Lower leg skin (tissue), 4 donors: ENCODE measurements around the gene SEC22A. TPM values are rescaled to one million over a fixed set of nuclear protein-coding genes. Genes with fewer than 3 reads are reported as not detected.

ENCODE experiments used
- DNase-seq, 2 donors: peaks; one replicate each; pipeline ENCODE4 v3.0.0-alpha.2; 2019; ENCODE audit warnings: low spot score in 2 of 2
- H3K4me3 ChIP-seq: fragments of 200-600 bp; sonication (generic); 2 replicates; pipeline ENCODE4 v1.5.1; 2017; ENCODE audit warnings: mild to moderate bottlenecking, low read depth; ENCODE audit not compliant: poor library complexity, severe bottlenecking
- POLR2A ChIP-seq, 2 donors: fragments of 450-650 bp; IDR thresholded peaks; one replicate each; pipeline ENCODE4 v1.6.1; 2016 to 2017; ENCODE audit warnings: antibody characterized with exemption in 2 of 2, mild to moderate bottlenecking in 1 of 2, moderate library complexity in 1 of 2
- WGBS, 2 donors: methylation state at CpG; one replicate each; pipeline ENCODE4 v1.1.5; 2018; 5-methylcytosine and 5-hydroxymethylcytosine counted together
- intact Hi-C: fragments of 100-400 bp; cut with DNase I; formaldehyde crosslinking; loops from one replicate; pipeline ENCODE4 v1.15.0; 2023; ENCODE audit warnings: low total_unique reads
- total RNA-seq, 4 donors: library from RNA; depleted of rRNA; stranded (reverse); fragments of >200 nt; gene quantifications; one replicate each; pipeline ENCODE4 v1.1.0, GENCODE V29; 2016
- TF ChIP-seq, protein P1 (sequence below), 3 donors: fragments of 450-650 bp; IDR thresholded peaks; one replicate each; pipeline ENCODE4 v1.5.1; 2016; ENCODE audit warnings: antibody characterized with exemption in 3 of 3, mild to moderate bottlenecking in 3 of 3, moderate library complexity in 2 of 3

SEC22A gene
- total RNA-seq, 4 donors from 2014 or later = 20.4 to 37.4 (median 28.2) TPM

DNA sequence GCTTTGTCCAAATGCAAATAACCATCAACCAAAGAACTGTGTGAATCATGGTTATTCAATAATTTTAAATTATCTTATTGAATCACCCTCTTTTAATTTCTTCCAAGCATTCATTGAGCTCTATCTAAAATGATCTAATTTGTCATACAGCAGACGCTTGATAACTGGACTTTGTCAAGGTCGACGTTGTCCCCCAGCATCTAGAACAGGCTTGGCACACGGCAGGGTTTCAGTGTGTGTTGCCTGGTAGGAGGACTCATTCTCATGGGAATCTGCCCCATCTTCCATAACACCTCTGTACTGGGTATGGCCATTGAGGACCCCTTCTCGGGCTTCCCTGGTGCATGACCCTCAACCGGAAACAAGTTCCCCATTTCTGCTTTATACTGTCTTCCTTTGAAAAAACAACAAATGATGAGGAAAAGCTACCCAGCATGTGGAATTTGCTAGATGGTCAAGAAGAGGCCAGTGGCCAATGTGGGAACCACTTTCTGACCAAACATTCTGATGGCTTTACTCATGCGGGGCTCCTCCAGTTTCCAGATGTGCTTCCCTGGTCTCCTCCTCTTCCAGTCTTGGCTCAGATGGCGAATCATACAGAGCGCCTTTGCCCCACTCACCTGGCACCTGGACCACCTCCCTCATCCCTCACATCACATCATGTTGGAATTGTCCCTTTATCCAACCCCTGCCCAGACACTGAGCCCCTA is 41.7 kb upstream of the SEC22A start:
- TF ChIP-seq, protein P1, sequence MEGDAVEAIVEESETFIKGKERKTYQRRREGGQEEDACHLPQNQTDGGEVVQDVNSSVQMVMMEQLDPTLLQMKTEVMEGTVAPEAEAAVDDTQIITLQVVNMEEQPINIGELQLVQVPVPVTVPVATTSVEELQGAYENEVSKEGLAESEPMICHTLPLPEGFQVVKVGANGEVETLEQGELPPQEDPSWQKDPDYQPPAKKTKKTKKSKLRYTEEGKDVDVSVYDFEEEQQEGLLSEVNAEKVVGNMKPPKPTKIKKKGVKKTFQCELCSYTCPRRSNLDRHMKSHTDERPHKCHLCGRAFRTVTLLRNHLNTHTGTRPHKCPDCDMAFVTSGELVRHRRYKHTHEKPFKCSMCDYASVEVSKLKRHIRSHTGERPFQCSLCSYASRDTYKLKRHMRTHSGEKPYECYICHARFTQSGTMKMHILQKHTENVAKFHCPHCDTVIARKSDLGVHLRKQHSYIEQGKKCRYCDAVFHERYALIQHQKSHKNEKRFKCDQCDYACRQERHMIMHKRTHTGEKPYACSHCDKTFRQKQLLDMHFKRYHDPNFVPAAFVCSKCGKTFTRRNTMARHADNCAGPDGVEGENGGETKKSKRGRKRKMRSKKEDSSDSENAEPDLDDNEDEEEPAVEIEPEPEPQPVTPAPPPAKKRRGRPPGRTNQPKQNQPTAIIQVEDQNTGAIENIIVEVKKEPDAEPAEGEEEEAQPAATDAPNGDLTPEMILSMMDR (IDR thresholded peaks at IDR 0.05) = no peak
- TF ChIP-seq POLR2A (IDR thresholded peaks at IDR 0.05) = no peak
- WGBS, 2 donors = 86 to 91% methylated on average over 9 of the region's 9 CpGs
- H3K4me3 ChIP-seq = no peak overlapping the region
- DNase-seq = no peak
- intact Hi-C loops = no loop called here

DNA sequence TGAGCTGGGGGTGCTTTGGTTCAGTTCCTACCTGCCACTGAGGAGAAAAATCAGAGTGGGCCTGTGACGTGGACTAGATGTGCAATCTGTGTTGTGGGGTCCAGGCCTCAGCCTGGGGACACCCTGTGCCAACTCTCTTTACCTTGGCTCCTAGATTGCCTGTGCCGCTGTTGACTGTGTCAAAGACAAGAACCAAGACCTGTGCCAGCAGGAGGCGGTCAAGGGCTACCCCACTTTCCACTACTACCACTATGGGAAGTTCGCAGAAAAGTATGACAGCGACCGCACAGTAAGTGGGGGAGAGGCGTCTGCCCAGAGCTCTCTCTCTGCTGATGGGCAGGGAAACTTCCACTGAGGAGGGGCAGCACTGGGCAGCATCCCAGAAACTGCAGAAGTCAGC is 40.6 kb upstream of the SEC22A start:
- no peak for TF ChIP-seq POLR2A (IDR thresholded peaks at IDR 0.05)
- TF ChIP-seq, protein P1 (IDR thresholded peaks at IDR 0.05) = no peak
- WGBS, 2 donors = 93 to 96% methylated on average over 7 of the region's 7 CpGs
- no peak for DNase-seq
- no peak overlapping the region for H3K4me3 ChIP-seq
- intact Hi-C loops = no loop called here

- no peak for DNase-seq
- H3K4me3 ChIP-seq = no peak overlapping the region
- TF ChIP-seq POLR2A (IDR thresholded peaks at IDR 0.05) = no peak
- TF ChIP-seq, protein P1 (IDR thresholded peaks at IDR 0.05) = no peak
- intact Hi-C loops = no loop called here
- 82 to 84% methylated on average over 4 of the region's 4 CpGs for WGBS, 2 donors
These were observed 38.6 kb upstream of the SEC22A start for GRCh38 chr3:123163141-123163540.

DNA sequence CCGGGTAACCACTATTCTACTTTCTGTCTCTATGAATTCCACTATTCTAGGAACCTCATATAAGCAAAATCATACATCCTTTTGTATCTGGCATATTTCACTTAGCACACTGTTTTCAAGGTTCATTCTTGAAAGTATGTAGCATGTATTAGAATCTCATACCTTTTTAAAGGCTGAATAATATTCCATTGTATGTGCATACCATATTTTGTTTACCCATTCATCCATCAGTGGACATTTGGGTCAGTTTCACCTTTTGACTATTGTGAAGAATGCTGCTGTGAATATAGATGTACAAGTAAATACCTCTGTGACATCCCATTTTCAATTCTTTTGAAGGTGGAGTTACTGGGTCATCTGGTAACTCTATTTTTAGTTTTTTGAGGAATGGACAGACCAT is 36.6 kb upstream of the SEC22A start:
- intact Hi-C loops = no loop called here
- no peak for DNase-seq
- H3K4me3 ChIP-seq = no peak overlapping the region
- TF ChIP-seq POLR2A (IDR thresholded peaks at IDR 0.05) = no peak
- TF ChIP-seq, protein P1 (IDR thresholded peaks at IDR 0.05) = no peak
- WGBS, 2 donors = 95 to 100% methylated on average over 1 of the region's 1 CpG

DNA sequence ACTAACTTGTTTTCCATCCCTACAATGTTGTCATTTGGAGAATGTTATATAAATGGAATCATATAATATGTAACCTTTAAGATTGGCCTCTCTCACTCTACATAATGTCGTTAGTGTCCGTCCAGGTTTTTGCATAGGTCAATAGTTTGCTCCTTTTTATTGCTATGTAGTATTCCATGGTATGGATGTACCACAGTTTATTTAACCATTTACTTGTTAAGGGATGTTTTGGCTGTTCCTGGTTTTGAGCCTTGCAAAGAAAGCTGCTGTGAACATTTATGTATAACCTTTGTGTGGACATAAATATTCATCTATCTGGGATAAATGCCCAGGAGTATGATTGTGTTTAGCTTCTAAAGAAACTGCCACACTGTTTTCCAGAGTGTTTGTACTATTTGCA is 34.1 kb upstream of the SEC22A start:
- WGBS, 2 donors = 95 to 98% methylated on average over 2 of the region's 2 CpGs
- no peak overlapping the region for H3K4me3 ChIP-seq
- no peak for DNase-seq
- no peak for TF ChIP-seq POLR2A (IDR thresholded peaks at IDR 0.05)
- TF ChIP-seq, protein P1 (IDR thresholded peaks at IDR 0.05) = no peak
- intact Hi-C loops = no loop called here

- intact Hi-C loops = no loop called here
- no peak overlapping the region for H3K4me3 ChIP-seq
- no peak for DNase-seq
- no peak for TF ChIP-seq POLR2A (IDR thresholded peaks at IDR 0.05)
- TF ChIP-seq, protein P1 (IDR thresholded peaks at IDR 0.05) = no peak
These were observed 33.6 kb upstream of the SEC22A start for GRCh38 chr3:123168122-123168521.
